Measurements from ENCODE around the gene GNG12.

- TF ChIP-seq CTCF (IDR thresholded peaks at IDR 0.05) (no peak), POLR2A (IDR thresholded peaks at IDR 0.05) (no peak), POLR2AphosphoS5 (IDR thresholded peaks at IDR 0.05) (no peak), EP300 (IDR thresholded peaks at IDR 0.05) (no peak)
These were observed 12.0 kb downstream of the GNG12 start for GRCh38 chr1:67821263-67821662.

Data from stomach (tissue), 4 donors.